NOMO-1 treated with dmso at 0.1 percent for 144 hours (cell line): Measurements from ENCODE around the gene MAPK4.
"Not testable (repeated sequence)": the region's sequence is repeated elsewhere in the genome, so short reads cannot be mapped to it uniquely, and the experiment has no call there.

Source experiments
- DNase-seq: peaks from one replicate; lab custom pipeline; 2025; ENCODE audit not compliant: unreplicated experiment; lab: John Stamatoyannopoulos, UW

The MAPK4 gene

DNA sequence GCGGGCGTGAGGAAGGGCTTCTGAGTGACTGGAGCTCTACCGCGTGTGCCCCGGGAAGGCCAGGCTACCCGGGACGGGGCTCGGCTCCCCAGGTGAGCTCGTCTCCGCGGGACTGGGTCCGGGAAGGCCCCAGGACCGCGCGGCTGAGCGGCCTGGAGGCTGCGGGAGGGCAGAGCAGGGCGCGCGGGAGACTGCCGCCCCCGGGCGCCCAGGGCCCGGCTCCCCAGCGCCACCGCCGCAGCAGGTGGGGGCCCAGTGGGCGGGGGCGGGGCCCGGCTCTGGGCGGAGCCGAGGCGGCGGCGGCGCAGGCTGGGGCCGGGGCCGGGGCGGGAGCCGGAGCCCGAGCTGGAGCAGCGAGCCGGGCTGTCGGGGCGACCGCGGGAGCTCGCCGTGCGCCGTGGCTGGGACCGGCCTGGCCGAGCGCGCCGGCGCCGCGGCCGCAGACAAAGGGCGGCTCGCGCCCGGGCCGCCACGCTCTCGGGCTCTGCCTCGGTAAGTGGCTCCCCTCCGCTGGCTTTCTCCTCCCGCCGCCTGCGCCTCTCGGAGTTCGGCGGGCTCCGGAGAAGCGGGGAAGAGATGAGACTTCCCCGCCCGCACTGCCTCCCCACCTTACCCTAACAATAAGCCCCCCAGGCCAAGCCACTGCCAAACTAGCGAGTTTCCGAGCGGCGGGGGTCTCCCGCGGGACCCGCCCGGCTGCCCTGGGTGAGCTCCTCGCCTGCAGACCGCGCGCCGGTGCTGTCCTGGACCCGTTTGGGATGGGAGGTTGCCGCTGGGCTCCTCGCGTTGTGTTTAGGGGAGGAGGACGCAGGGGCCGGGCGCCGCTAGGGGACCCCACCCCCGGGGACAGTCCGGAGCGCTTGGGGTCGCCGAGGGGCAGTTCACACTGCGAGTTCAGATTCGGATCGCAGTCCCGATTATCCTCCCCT lies at the start of gene MAPK4:
Gene MAPK4, plus strand, starts transcription at position 336 of the 929 bp plus-strand sequence. CDS start 103,872 bp downstream, outside the sequence.
- no peak for DNase-seq

DNA sequence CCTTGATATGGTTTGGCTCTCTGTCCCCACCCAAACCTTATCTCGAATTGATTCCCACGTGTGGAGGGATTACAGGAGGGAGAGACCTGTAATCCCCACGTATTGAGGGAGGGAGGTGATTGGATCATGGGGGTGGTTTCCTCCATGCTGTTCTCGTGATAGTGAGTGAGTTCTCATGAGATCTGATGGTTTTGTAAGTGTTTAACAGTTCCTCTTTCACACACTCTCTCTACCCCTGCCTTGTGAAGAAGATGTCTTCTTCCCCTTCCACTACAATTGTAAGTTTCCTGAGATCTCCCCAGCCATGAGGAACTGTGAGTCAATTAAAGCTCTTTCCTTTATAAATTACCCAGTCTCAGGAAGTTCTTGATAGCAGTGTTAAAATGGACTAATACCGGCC lies 42.6 kb upstream of the MAPK4 start:
- not testable (repeated sequence) for DNase-seq

GRCh38 chr18:50518787-50519546 lies 40.9 kb upstream of the MAPK4 start:
- no peak for DNase-seq

- no peak for DNase-seq
These were observed 36.7 kb upstream of the MAPK4 start for GRCh38 chr18:50523165-50523564.

DNA sequence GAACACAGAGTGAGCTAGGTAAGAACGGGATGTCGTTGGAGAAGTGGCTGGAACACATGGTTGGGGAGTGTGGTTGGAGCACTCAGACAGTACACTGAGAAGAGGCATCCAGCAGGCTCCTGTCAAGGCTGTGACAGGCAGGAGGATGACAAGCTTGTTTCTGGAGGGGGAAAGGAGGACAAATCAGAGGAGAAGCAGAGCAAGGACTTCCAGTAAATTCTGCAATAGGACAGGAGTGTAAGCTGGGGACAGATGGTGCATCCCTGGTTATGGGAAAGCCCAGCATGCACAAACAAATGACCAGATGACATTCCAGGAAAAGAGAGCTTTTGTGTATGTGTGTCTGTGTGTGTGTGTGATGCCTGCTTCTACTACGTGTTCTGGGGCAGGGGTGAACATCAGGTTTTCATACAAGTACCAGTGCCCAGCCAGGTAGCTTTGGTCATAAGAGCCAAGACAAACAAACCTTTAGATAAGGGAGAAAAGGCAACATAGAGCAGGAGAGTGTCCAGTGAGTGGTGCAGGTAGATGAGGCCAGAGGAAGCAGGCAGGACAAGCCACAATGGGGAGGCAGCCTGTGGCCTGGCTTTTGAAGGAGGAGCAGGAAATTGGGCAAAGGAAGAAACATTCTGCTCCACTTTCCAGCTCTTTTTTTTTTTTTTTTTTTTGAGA lies 32.1 kb upstream of the MAPK4 start:
- DNase-seq = no peak

DNA sequence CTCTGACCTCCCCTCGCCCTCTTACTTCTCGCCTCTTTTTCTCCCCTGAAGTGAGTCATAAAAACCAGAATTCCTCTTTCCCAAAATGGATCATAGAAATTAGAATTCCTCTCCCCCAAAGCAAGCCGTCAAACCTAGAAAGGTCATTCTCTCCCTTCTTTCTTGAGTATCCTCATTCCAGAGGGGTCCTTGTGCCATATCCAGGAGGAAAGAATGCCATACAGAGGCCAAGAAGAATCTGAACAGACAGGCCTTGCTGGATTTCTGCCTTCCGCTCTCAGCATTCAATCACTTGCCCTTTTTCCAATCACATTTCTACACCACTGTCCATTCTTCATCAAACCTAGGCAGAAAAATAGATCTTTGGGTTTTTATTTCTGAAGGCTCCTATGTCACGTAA lies 31.1 kb upstream of the MAPK4 start:
- no peak for DNase-seq

DNA sequence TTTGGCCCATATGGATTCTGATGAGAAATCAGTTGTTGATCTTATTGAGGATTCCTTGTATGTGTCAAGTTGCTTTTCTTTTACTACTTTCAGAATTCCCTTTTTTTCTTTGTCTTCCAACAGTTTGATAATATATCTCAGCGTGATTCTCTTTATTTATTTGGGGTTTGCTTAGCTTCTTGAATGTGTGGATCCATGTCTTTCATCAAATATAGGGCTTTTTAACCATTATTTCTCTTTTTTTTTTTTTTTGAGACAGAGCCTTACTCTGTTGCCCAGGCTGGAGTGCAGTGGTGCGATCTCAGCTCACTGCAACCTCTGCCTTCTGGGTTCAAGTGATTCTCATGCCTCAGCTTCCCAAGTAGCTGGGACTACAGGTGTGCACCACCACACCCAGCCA lies 26.1 kb upstream of the MAPK4 start:
- not testable (repeated sequence) for DNase-seq

DNA sequence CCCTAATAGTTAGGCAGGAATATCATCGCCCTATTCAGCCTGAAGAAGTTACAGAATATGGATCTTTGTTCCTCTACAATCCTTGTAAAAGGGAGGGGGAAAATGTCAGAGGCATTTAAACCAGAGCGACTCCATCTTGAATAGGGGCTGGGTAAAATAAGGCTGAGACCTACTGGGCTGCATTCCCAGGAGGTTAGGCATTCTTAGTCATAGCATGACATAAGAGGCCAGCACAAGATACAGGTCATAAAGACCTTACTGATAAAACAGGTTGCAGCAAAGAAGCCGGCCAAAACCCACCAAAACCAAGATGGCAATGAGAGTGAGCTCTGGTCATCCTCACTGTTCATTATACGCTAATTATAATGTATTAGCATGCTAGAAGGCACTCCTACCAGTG lies 15.4 kb upstream of the MAPK4 start:
- not testable (repeated sequence) for DNase-seq

- DNase-seq = no peak
These were observed 14.0 kb upstream of the MAPK4 start for GRCh38 chr18:50545936-50546335.

GRCh38 chr18:50548160-50548559 lies 11.7 kb upstream of the MAPK4 start:
- no peak for DNase-seq

DNA sequence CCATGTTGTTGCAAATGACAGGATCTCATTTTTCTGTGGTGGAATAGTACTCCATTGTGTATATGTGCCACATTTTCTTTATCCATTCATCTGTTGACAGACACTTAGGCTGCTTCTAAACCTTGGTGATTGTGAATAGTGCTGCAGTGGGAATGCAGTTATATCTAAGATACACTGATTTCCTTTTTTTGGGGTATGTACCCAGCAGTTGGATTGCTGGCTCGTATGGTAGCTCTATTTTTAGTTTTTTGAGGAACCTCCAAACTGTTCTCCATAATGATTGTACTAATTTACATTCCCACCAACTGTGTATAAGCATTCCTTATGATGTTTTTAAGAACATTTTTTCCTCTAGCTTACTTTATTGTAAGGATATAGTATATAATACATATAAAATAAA lies 8.2 kb upstream of the MAPK4 start:
- not testable (repeated sequence) for DNase-seq

DNA sequence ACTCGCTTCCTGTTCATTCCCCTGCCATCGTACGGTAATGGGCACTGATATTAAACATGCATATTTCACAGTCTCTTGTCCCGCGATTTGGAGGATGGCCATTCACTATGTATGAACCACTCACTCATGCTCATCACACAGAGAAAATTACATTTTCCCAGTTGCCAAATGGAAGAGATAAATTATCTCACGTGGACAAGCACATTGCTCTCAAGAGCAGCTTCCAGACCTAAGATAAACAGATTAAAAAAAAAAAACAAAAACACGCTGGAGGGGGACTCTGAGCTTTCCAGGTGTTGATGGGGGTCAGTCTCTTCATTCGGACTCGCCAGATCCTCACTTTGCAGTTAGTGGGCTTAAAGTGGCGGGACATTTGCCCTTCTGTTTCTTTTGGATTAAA lies 1.7 kb upstream of the MAPK4 start:
- no peak for DNase-seq

DNA sequence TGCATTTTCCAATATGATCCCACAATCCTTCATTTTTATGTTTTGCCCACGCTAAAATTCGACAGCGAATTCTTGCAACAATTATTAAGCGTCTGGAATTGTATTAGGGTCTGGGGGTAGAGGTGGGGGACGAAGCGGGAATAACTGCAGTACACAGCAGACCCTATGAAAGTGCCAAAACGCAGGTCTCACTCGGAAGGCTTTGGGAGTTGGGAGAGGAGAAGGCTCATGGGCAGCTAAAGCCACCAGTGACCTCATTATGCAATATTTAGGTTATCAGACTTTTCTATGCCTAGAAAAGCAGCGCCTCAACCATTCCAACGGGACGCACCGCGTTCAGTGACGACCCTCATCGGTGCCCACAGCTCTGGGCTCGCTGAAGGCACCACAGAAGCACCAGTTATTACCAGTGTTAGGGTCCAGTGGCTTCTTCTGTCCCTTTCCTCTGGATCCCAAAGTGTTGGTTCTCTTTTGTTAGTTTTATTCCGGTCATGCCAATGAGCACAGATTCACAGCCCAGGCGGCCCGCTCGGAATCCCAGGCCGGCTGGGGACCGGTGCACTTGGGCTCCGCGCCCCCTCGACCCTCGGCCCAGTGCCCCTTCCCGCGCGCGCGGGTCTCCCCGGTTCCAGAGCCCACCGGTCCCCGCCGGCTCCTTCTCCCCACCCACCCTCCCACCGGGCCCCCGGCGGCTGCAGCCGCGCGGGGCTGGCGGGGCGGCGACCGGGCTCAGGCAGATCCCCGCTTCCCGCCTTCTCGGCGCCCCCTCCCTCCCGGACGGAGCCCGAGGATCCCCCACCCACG lies 737 bp upstream of the MAPK4 start:
- no peak for DNase-seq

DNA sequence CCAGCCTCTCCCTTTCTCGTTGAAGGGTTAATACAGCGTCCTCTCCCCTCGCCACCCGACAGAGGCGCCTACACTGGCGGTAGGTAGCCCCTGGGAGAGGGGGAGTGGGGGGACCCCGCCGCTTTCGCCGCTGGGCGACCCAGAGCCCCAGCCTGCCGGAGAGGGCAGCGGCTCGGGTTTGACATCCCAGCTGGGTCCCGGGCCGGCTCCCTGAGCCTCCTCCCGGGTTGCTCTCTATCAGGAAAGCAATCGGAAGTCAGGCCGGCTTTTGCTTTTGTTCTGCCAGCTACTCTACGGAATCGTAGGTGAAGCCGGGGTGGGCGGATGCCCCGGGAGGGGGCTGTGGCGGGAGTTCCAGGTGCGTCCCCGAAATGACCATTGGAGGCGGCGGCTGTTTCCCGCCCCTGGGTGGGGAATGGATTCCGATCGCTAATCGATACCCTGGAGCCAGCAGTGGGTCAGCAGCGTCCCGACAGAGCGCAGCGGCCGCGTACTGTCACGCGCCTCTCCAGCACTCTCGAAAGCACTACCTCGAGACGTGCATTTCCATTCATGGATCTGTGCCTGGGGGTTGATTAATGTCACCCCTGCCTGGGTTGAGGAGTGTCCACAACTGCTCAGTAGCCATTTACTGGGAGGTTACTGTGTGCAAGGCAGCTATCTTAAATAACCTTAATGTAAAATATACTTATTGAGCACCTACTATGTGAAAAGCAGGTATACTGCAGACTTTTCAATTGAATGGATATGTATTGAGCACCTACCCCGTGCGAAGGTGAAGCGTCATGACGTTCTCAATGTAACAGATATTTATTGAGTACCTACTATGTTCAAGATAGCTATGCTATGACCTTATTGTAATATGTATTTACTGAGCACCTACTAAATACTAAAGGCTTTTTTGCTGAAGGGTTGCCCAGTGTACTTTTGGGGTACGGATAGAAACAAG lies 1.1 kb downstream of the MAPK4 start:
- DNase-seq = no peak

- DNase-seq = not testable (repeated sequence)
These were observed 2.4 kb downstream of the MAPK4 start for GRCh38 chr18:50562258-50562657.

- no peak for DNase-seq
These were observed 2.8 kb downstream of the MAPK4 start for GRCh38 chr18:50562686-50563085.

DNA sequence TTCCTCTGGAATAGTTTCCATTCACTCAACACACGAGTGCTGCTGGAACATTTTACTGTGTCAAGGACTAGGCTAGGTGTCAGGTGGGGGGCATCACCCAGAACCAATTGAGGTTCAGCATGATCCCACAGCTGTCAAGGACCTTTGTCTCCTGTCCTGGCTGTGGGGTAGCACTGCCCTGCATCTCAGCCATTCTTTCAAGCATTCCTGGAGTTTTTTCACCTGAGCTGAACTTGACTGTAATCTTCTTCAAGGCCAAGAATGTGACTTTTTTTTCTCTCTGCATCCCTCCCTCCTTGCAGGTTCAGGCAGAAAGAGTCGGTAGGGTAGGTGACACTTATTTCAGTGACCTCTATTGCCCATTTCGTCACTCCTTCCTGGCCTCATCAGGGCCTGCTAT lies 3.5 kb downstream of the MAPK4 start:
- DNase-seq = no peak

DNA sequence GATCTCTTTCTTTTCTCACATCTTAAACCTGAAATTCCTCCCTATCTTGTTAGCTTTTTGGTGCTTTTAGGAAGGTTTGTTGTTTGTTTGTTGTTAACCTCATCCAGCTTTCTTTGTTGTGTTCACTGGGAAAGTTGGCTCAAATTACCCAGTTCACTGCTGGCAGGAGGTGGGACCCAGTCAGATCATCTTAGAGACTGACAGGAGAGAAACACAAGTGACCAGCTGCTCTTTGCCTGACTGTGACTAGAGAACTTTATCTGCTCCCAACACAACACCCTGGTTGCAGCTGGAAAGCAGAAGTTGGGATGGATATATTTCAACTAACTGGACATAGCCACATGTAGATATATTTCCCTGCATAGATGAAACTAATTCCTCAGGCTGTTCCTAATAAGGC lies 10.0 kb downstream of the MAPK4 start:
- DNase-seq = no peak

DNA sequence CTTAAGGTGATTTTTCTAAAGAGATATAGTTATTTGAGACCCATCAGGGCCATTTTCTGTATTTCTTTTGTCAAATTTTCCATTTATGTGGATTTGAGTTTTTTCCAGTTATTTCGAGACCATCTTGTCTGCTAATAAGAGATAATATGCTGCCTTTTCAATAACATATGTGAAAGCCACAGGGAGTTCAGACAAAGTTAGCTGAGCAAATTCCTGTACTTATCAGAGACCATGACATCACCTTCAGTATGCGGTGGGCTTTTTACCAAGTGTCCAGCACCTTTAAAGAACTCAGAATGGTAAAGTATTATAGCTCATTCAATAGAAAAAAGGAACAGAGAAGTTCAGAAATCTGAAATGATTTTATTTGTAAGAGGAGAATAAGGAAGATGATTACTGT lies 11.7 kb downstream of the MAPK4 start:
- no peak for DNase-seq

GRCh38 chr18:50573196-50573595 lies 13.3 kb downstream of the MAPK4 start:
- not testable (repeated sequence) for DNase-seq
